ENCODE results near the gene KCNJ18.
"Not testable (repeated sequence)": the region's sequence is repeated elsewhere in the genome, so short reads cannot be mapped to it uniquely, and the experiment has no call there.

Gene KCNJ18

DNA sequence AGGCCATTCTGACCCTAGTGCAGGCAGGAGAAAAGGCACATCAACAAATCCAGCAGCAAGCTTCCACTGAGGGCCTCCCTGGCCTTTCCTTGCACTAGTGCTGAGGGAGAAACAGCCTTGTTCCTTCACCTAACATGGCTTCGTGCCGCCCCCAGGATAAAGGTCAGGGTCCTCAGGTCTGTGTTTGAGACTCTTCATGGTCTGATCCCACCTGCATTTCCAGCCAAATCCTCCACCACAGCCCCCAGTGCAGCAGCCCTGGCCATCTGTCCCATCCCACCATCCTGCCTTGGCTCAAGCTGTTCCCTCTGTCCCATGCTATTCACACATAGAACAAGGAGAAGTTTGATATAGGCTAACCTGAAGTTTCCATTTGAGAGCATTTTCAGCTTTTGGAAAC, 20.9 kb upstream of the KCNJ18 start:
- DNase-seq (ENCODE audit: low spot score): not testable (repeated sequence)

DNA sequence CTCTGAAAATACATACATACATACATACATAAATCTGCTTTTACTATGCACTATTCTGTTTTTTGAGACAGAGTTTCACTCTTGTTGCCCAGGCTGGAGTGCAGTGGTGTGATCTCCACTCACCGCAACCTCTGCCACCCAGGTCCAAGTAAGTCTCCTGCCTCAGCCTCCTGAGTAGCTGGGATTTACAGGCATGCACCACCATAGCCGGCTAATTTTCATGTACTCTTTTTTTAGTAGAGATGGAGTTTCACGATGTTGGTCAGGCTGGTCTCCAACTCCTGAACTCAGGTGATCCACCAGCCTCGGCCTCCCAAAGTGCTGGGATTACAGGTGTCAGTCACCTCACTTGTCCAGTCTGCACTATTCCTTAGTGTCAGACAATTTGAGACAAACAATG, 20.5 kb upstream of the KCNJ18 start:
- DNase-seq (ENCODE audit: low spot score): not testable (repeated sequence)

GRCh38 chr17:21673451-21674241, 18.7 kb upstream of the KCNJ18 start:
- not testable (repeated sequence) for DNase-seq (ENCODE audit: low spot score)

GRCh38 chr17:21674242-21674731, 18.0 kb upstream of the KCNJ18 start:
- DNase-seq (ENCODE audit: low spot score): no peak

DNA sequence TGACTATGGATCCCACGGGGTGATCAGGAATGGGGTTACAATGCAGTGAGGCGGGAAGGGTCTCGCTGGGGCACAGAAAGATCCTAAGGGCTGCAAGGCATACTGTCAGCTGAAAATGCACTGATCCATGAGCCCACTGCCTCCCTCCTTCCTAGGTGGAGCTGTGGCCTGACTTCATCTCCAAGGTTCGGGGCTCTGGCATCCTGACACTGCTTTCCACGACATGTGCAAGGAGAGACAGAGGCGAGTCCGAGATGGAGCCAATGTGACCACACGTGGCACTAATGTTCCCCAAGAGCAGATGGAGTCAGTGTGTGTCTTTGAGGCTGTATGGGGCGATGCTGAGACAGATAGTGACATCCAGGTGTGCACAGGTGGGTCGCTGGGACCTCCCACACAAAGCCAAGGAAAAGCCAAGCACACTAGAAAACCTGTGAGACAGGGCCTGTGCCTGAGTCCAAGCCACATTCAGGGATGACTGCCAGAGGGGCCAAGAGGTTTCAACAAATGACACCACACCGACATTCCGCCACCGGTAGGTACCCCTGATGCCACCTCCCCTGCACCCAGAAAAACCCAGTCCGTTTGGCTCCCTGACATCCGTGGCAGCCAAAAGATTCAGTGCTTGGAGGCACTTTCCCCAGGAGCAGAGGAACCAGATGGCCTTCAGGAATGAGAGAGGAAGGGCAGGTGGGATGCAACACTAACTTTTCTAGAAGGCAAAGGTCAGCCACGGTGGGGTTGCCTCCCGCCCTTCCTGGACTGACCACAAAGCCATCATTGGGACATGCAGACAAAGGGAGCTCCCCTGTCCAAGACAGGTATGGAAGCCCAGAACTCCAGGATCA, 17.2 kb upstream of the KCNJ18 start:
- DNase-seq (ENCODE audit: low spot score): not testable (repeated sequence)

- not testable (repeated sequence) for DNase-seq (ENCODE audit: low spot score)
These were observed 16.6 kb upstream of the KCNJ18 start for GRCh38 chr17:21675739-21676130.

GRCh38 chr17:21676281-21677111, 15.8 kb upstream of the KCNJ18 start:
- DNase-seq (ENCODE audit: low spot score): no peak

- no peak for DNase-seq (ENCODE audit: low spot score)
These were observed 15.0 kb upstream of the KCNJ18 start for GRCh38 chr17:21677126-21677910.

- DNase-seq (ENCODE audit: low spot score): no peak
These were observed 14.4 kb upstream of the KCNJ18 start for GRCh38 chr17:21677911-21678310.

DNA sequence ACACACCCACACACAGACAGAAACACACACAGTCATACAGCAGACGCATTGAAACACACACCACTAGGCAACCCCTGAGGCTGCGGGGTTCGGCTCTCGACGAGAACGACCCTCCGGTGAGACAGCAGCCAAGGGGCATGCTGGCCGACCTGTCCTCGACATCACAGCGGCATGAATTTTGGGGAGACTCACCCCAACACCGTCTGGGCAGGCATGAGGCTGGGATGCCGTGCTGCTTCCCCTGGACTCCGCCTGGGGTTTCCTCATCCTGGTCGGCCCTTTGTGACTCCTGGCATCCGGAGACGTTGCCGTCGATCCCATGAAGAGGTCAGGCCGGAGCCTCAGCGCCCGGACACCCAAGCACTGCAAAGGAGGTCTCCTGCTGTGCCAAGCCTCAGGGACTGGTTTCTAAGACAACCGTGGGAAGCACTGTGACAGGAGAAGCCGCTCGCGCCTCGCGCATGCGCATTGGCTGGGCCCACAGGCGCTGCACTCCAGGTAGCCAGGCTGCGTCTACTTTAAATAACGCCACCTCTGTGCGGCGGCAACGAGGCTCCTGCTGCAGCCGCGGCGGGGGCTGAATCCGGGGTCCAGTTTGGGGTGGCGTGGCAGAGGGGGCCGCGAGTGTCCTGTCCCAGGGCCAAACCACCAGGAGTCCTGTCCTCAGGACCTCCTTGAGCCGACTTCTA, 13.8 kb upstream of the KCNJ18 start:
- DNase-seq (ENCODE audit: low spot score): no peak

DNA sequence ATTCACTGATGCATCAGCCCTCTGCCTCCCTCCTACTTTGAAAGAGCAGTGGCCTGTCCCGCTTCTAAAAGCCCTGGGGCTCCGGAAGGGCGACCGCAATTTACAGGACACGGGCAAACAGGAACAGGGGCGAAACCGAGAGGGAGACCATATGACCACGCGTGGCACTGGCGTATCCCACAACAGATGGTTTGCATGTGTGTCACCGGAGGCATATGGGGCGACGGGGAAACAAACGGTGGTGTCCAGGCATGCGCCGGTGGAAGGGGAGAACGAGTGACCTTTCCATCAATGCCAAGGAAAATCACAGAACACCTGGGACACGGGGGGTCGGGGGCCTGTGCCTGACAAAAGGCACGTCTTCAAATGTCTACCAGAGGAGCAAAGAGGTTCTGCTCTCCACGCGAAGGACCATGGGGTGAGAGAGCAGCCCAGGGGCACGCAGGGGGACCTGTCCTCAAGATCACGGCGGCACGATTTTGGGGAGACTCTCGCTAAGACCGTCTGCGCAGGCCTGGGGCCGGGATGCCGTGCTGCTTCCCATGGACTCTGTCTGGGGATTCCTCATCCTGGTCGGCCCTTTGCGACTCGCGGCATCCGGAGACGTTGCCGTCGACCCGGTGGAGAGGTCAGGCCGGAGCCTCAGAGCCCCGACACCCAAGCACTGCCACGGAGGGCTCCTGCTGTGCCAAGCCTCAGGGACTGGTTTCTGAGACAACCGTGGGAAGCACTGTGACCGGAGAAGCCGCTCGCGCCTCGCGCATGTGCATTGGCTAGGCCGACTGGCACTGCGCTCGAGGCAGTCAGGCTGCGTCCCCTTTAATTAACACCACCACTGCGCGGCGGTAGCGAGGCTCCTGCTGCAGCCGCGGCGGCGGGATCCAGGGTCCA, 12.8 kb upstream of the KCNJ18 start:
- no peak for DNase-seq (ENCODE audit: low spot score)

DNA sequence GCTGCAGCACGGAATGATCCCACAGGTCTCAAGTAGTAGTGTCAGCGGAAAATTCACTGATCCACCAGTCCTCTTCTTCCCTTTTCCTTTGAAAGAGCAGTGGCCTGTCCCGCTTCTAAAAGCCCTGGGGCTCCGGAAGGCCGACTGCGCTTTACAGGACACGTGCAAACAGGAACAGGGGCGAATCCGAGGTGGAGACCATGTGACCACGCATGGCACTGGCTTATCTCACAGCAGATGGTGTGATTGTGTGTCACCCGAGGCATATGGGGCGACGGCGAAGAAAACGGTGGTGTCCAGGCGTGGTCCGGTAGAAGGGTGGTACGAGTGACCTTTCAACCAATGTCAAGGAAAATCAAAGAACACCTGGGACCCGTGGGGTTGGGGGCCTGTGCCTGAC, 12.0 kb upstream of the KCNJ18 start:
- no peak for DNase-seq (ENCODE audit: low spot score)

GRCh38 chr17:21680850-21681351, 11.4 kb upstream of the KCNJ18 start:
- not testable (repeated sequence) for DNase-seq (ENCODE audit: low spot score)

GRCh38 chr17:21681576-21681975, 10.7 kb upstream of the KCNJ18 start:
- DNase-seq (ENCODE audit: low spot score): not testable (repeated sequence)

- not testable (repeated sequence) for DNase-seq (ENCODE audit: low spot score)
These were observed 10.2 kb upstream of the KCNJ18 start for GRCh38 chr17:21682130-21682529.

- DNase-seq (ENCODE audit: low spot score): not testable (repeated sequence)
These were observed 9.1 kb upstream of the KCNJ18 start for GRCh38 chr17:21683142-21683712.

DNA sequence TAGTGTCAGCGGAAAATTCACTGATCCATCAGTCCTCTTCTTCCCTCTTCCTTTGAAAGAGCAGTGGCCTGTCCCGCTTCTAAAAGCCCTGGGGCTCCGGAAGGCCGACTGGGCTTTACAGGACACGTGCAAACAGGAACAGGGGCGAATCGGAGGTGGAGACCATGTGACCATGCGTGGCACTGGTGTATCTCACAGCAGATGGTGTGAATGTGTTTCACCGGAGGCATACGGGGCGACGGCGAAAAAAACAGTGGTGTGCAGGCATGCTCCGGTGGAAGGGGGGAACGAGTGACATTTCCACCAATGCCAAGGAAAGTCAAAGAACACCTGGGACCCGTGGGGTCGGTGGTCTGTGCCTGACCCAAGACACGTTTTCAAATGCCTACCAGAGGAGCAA, 8.4 kb upstream of the KCNJ18 start:
- DNase-seq (ENCODE audit: low spot score): not testable (repeated sequence)

GRCh38 chr17:21684384-21684783, 7.9 kb upstream of the KCNJ18 start:
- not testable (repeated sequence) for DNase-seq (ENCODE audit: low spot score)

Data from globus pallidus (tissue), 1 donor.